HEK293 (cell line): ENCODE results near the gene BTAF1.
A peak's percentile ranks its signal among the peaks of the same experiment; 100 is the strongest.

ENCODE experiments used
- CTCF ChIA-PET: fragments of 350-600 bp; formaldehyde crosslinking; extraction: SDS; loops from one replicate; lab custom pipeline; 2021; ENCODE audit warnings: antibody characterized with exemption; lab: Yijun Ruan, JAX
- POLR2A ChIA-PET: fragments of 300-600 bp; formaldehyde crosslinking; extraction: SDS; loops from one replicate; lab custom pipeline; 2020; ENCODE audit warnings: antibody characterized with exemption, inconsistent platforms; lab: Yijun Ruan, JAX
- H3K27ac ChIP-seq: fragments of 200-500 bp; sonication (Bioruptor generic); 2 replicates; pipeline ENCODE4 v1.5.1; 2014; ENCODE audit warnings: low read depth, low read length, control low read depth, inconsistent platforms; ENCODE audit errors: extremely low read depth
- H3K36me3 ChIP-seq, 2 experiments: fragments of 200-500 bp in 1 of 2; sonication (Bioruptor generic) in 1 of 2; 1 replicate in 1 of 2; 2 replicates in 1 of 2; pipeline ENCODE4 v1.5.1; 2014 to 2017; ENCODE audit warnings: inconsistent platforms in 2 of 2, low read length in 2 of 2; ENCODE audit not compliant: control insufficient read depth in 2 of 2, insufficient read depth in 1 of 2
- H3K4me1 ChIP-seq: fragments of 200-500 bp; sonication (Bioruptor generic); 2 replicates; pipeline ENCODE4 v1.5.1; 2014; ENCODE audit warnings: mild to moderate bottlenecking, low read length, inconsistent platforms; ENCODE audit not compliant: control insufficient read depth, insufficient read depth
- H3K4me3 ChIP-seq: 2 replicates; pipeline ENCODE4 v1.5.1; 2011; ENCODE audit warnings: low read depth, mild to moderate bottlenecking, control low read depth, low read length, moderate library complexity
- H3K9me3 ChIP-seq: fragments of 200-500 bp; sonication (Bioruptor generic); 2 replicates; pipeline ENCODE4 v1.5.1; 2014; ENCODE audit warnings: low read depth, low read length, inconsistent platforms; ENCODE audit not compliant: control insufficient read depth, insufficient read depth
- GLIS1 ChIP-seq: fragments of 450-650 bp; formaldehyde crosslinking; IDR thresholded peaks from 2 replicates; pipeline ENCODE4 v1.5.1; 2016; ENCODE audit warnings: missing biosample characterization, missing genetic modification characterization
- OVOL3 ChIP-seq: fragments of 450-650 bp; formaldehyde crosslinking; IDR thresholded peaks from 2 replicates; pipeline ENCODE4 v1.5.1; 2016; ENCODE audit warnings: missing biosample characterization, missing genetic modification characterization
- PRDM1 ChIP-seq: fragments of 450-650 bp; formaldehyde crosslinking; IDR thresholded peaks from 2 replicates; pipeline ENCODE4; 2016; ENCODE audit warnings: missing biosample characterization, missing genetic modification characterization
- ZNF174 ChIP-seq: fragments of 450-650 bp; formaldehyde crosslinking; IDR thresholded peaks from 2 replicates; pipeline ENCODE4 v1.5.0; 2017; ENCODE audit warnings: missing biosample characterization, mild to moderate bottlenecking, missing genetic modification characterization
- ZNF23 ChIP-seq: fragments of 450-650 bp; formaldehyde crosslinking; IDR thresholded peaks from 2 replicates; pipeline ENCODE4 v1.5.1; 2016; ENCODE audit warnings: missing biosample characterization, missing genetic modification characterization, borderline replicate concordance
- ZNF239 ChIP-seq: fragments of 450-650 bp; formaldehyde crosslinking; IDR thresholded peaks from 2 replicates; pipeline ENCODE4 v1.5.1; 2016; ENCODE audit warnings: missing biosample characterization, missing genetic modification characterization
- ZNF248 ChIP-seq: fragments of 450-650 bp; formaldehyde crosslinking; IDR thresholded peaks from 2 replicates; pipeline ENCODE4 v1.5.1; 2017; ENCODE audit warnings: missing biosample characterization, missing genetic modification characterization
- ZNF366 ChIP-seq: fragments of 450-650 bp; formaldehyde crosslinking; conservative IDR thresholded peaks from 2 replicates; pipeline ENCODE4 v1.5.1; 2016; ENCODE audit warnings: missing biosample characterization, missing genetic modification characterization
- ZNF544 ChIP-seq: fragments of 450-650 bp; formaldehyde crosslinking; IDR thresholded peaks from 2 replicates; pipeline ENCODE4 v1.5.0; 2017; ENCODE audit warnings: missing biosample characterization, missing genetic modification characterization
- ZNF660 ChIP-seq: fragments of 450-650 bp; IDR thresholded peaks from 2 replicates; pipeline ENCODE4 v1.5.1; 2018; ENCODE audit warnings: missing biosample characterization, mild to moderate bottlenecking, missing genetic modification characterization
- ZXDB ChIP-seq: fragments of 450-650 bp; formaldehyde crosslinking; IDR thresholded peaks from 2 replicates; pipeline ENCODE4 v1.5.1; 2016; ENCODE audit warnings: missing biosample characterization, missing genetic modification characterization
- TF ChIP-seq, protein P1 (sequence below): fragments of 450-650 bp; formaldehyde crosslinking; IDR thresholded peaks from 2 replicates; pipeline ENCODE4 v1.5.1; 2017; ENCODE audit warnings: missing biosample characterization, missing genetic modification characterization
- TF ChIP-seq, protein P2 (sequence below): fragments of 450-650 bp; formaldehyde crosslinking; conservative IDR thresholded peaks from 2 replicates; pipeline ENCODE4 v1.5.1; 2016; ENCODE audit warnings: low read depth, missing biosample characterization, missing genetic modification characterization
- TF ChIP-seq, protein P3 (sequence below): fragments of 450-650 bp; formaldehyde crosslinking; IDR thresholded peaks from 2 replicates; pipeline ENCODE4 v1.5.1; 2016; ENCODE audit warnings: missing biosample characterization, missing genetic modification characterization
- TF ChIP-seq, protein P4 (sequence below): fragments of 450-650 bp; formaldehyde crosslinking; IDR thresholded peaks from 2 replicates; pipeline ENCODE4 v1.5.1; 2017; ENCODE audit warnings: missing biosample characterization, missing genetic modification characterization
- TF ChIP-seq, protein P5 (sequence below): fragments of 450-650 bp; formaldehyde crosslinking; IDR thresholded peaks from 2 replicates; pipeline ENCODE4 v1.5.1; 2016; ENCODE audit warnings: missing biosample characterization, missing genetic modification characterization
- TF ChIP-seq, protein P6 (sequence below): fragments of 450-650 bp; formaldehyde crosslinking; IDR thresholded peaks from 2 replicates; pipeline ENCODE4 v1.5.1; 2016; ENCODE audit warnings: missing biosample characterization, missing genetic modification characterization

BTAF1 gene

DNA sequence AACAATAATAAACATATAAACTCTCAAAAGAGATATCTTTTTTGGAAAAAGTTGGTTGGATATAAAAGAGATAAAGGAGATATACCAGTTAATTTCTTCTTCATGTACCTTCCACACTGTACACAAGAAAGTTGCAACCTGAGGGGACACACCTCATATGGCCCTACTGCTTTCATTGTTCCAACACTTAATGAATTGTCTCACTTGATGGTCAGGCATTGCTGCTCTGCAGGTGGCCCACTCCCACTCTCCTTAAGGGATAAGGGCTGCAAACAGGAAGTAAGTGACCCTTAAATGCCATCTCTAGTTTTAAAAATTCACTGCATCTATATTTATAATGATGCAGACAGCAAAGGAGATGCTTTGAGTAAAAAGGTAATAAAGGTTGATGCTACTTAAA is 152.3 kb downstream of the BTAF1 start:
- H3K4me1 ChIP-seq = no peaks in the 10 kb centered on the region
- CTCF ChIA-PET = no interaction called here

DNA sequence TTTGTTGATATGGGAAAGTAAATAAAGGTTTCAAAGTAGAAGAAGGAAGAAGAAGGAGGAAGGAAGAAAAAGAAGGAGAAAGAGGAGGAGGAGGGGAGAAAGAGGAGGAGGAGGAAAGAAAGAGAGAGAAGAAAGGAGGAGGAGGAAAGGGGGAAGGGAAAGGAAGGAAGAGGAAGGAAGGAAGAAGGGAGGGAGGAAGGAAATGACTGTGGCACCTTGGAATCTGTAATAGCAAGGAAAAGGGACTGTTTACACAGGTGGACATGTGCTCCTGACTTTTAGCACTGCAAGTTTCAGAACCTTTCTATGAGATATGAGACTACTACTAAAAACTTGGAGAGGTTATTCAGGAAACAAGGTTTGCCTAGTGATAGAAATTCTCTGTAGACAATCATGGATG is 153.2 kb downstream of the BTAF1 start:
- Histone ChIP-seq H3K27ac (no peak overlapping the region), H3K36me3 (peaks cover 0 to 11% of the 10 kb centered on the region in 2 experiments; a peak in 1 of 3 replicates), H3K4me1 (no peaks in the 10 kb centered on the region), H3K4me3 (no peak overlapping the region), H3K9me3 (no peaks in the 10 kb centered on the region)
- CTCF ChIA-PET = interaction anchor here (0.7 kb wide), 1 partner anchor 1035 kb away, joined by 3 read pairs; no protein-coding TSS in a partner anchor
- POLR2A ChIA-PET = no interaction called here
- no peak for TF ChIP-seq ZNF174 (tag by site-specific recombination)
- TF ChIP-seq, protein P1, sequence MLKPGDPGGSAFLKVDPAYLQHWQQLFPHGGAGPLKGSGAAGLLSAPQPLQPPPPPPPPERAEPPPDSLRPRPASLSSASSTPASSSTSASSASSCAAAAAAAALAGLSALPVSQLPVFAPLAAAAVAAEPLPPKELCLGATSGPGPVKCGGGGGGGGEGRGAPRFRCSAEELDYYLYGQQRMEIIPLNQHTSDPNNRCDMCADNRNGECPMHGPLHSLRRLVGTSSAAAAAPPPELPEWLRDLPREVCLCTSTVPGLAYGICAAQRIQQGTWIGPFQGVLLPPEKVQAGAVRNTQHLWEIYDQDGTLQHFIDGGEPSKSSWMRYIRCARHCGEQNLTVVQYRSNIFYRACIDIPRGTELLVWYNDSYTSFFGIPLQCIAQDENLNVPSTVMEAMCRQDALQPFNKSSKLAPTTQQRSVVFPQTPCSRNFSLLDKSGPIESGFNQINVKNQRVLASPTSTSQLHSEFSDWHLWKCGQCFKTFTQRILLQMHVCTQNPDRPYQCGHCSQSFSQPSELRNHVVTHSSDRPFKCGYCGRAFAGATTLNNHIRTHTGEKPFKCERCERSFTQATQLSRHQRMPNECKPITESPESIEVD (tag by site-specific recombination) = no peak
- TF ChIP-seq ZNF366 (tag by site-specific recombination) = peak; percentile 73
- TF ChIP-seq ZNF239 (tag by site-specific recombination) = no peak
- no peak for TF ChIP-seq ZNF660 (tag by site-specific recombination)
- no peak for TF ChIP-seq ZNF544 (tag by site-specific recombination)
- TF ChIP-seq, protein P2, sequence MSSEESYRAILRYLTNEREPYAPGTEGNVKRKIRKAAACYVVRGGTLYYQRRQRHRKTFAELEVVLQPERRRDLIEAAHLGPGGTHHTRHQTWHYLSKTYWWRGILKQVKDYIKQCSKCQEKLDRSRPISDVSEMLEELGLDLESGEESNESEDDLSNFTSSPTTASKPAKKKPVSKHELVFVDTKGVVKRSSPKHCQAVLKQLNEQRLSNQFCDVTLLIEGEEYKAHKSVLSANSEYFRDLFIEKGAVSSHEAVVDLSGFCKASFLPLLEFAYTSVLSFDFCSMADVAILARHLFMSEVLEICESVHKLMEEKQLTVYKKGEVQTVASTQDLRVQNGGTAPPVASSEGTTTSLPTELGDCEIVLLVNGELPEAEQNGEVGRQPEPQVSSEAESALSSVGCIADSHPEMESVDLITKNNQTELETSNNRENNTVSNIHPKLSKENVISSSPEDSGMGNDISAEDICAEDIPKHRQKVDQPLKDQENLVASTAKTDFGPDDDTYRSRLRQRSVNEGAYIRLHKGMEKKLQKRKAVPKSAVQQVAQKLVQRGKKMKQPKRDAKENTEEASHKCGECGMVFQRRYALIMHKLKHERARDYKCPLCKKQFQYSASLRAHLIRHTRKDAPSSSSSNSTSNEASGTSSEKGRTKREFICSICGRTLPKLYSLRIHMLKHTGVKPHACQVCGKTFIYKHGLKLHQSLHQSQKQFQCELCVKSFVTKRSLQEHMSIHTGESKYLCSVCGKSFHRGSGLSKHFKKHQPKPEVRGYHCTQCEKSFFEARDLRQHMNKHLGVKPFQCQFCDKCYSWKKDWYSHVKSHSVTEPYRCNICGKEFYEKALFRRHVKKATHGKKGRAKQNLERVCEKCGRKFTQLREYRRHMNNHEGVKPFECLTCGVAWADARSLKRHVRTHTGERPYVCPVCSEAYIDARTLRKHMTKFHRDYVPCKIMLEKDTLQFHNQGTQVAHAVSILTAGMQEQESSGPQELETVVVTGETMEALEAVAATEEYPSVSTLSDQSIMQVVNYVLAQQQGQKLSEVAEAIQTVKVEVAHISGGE (tag by site-specific recombination) = peak; percentile 91
- TF ChIP-seq, protein P3, sequence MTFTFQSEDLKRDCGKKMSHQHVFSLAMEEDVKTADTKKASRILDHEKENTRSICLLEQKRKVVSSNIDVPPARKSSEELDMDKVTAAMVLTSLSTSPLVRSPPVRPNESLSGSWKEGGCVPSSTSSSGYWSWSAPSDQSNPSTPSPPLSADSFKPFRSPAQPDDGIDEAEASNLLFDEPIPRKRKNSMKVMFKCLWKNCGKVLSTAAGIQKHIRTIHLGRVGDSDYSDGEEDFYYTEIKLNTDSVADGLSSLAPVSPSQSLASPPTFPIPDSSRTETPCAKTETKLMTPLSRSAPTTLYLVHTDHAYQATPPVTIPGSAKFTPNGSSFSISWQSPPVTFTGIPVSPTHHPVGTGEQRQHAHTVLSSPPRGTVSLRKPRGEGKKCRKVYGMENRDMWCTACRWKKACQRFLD = no peak
- no peak for TF ChIP-seq ZNF23 (tag by site-specific recombination)
- TF ChIP-seq, protein P4, sequence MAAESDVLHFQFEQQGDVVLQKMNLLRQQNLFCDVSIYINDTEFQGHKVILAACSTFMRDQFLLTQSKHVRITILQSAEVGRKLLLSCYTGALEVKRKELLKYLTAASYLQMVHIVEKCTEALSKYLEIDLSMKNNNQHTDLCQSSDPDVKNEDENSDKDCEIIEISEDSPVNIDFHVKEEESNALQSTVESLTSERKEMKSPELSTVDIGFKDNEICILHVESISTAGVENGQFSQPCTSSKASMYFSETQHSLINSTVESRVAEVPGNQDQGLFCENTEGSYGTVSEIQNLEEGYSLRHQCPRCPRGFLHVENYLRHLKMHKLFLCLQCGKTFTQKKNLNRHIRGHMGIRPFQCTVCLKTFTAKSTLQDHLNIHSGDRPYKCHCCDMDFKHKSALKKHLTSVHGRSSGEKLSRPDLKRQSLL (tag by site-specific recombination) = no peak
- no peak for TF ChIP-seq ZXDB
- peak; percentile 57; the same call in 1 of the 2 replicates for TF ChIP-seq PRDM1 (tag by site-specific recombination)
- TF ChIP-seq ZNF248 (tag by site-specific recombination) = peak; percentile 27; the same call in 1 of the 2 replicates

More for the DNA sequence above, 152.3 kb downstream of the BTAF1 start:
- POLR2A ChIA-PET = no interaction called here
- H3K27ac ChIP-seq = no peak overlapping the region
- H3K4me3 ChIP-seq = no peak overlapping the region
- TF ChIP-seq, protein P5, sequence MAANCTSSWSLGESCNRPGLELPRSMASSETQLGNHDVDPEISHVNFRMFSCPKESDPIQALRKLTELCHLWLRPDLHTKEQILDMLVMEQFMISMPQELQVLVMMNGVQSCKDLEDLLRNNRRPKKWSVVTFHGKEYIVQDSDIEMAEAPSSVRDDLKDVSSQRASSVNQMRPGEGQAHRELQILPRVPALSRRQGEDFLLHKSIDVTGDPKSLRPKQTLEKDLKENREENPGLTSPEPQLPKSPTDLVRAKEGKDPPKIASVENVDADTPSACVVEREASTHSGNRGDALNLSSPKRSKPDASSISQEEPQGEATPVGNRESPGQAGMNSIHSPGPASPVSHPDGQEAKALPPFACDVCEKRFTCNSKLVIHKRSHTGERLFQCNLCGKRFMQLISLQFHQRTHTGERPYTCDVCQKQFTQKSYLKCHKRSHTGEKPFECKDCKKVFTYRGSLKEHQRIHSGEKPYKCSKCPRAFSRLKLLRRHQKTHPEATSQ (tag by site-specific recombination) = no peak
- TF ChIP-seq, protein P6, sequence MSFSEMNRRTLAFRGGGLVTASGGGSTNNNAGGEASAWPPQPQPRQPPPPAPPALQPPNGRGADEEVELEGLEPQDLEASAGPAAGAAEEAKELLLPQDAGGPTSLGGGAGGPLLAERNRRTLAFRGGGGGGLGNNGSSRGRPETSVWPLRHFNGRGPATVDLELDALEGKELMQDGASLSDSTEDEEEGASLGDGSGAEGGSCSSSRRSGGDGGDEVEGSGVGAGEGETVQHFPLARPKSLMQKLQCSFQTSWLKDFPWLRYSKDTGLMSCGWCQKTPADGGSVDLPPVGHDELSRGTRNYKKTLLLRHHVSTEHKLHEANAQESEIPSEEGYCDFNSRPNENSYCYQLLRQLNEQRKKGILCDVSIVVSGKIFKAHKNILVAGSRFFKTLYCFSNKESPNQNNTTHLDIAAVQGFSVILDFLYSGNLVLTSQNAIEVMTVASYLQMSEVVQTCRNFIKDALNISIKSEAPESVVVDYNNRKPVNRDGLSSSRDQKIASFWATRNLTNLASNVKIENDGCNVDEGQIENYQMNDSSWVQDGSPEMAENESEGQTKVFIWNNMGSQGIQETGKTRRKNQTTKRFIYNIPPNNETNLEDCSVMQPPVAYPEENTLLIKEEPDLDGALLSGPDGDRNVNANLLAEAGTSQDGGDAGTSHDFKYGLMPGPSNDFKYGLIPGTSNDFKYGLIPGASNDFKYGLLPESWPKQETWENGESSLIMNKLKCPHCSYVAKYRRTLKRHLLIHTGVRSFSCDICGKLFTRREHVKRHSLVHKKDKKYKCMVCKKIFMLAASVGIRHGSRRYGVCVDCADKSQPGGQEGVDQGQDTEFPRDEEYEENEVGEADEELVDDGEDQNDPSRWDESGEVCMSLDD (tag by site-specific recombination) = no peak
- TF ChIP-seq OVOL3 (tag by site-specific recombination) (no peak), GLIS1 (tag by site-specific recombination) (no peak)
- H3K36me3 ChIP-seq = peaks cover 0 to 6% of the 10 kb centered on the region in 2 experiments; a peak in 1 of 3 replicates
- H3K9me3 ChIP-seq = no peaks in the 10 kb centered on the region
